Activated CD4-positive, alpha-beta memory T cell treated with anti-CD3 and anti-CD28 coated beads, Interleukin-2, amount 10 ng/mL, durations not matched to agents 7 days and 5 days (primary cell): ENCODE data around the gene BRMS1L. TPM values are rescaled to one million over a fixed set of nuclear protein-coding genes. Genes with fewer than 3 reads are reported as not detected.

Source experiments
- CTCF ChIA-PET: fragments of 350-600 bp; sonication (Branson Sonifier 250); formaldehyde crosslinking; loops from one replicate; lab custom pipeline; 2021; ENCODE audit warnings: antibody characterized with exemption, inconsistent platforms; lab: Charles Lee
- POLR2A ChIA-PET: fragments of 350-600 bp; sonication (Branson Sonifier 250); formaldehyde crosslinking; loops from one replicate; lab custom pipeline; 2021; ENCODE audit warnings: antibody characterized with exemption; lab: Charles Lee
- DNase-seq: peaks from one replicate; pipeline ENCODE4 v3.0.0-alpha.2; 2020
- H3K27ac Mint-ChIP-seq: one replicate; pipeline ENCODE4 v1.8.0; 2021; ENCODE audit warnings: mild to moderate bottlenecking, mixed read lengths
- H3K27me3 Mint-ChIP-seq: one replicate; pipeline ENCODE4 v1.8.0; 2021; ENCODE audit warnings: mixed read lengths
- H3K36me3 Mint-ChIP-seq: one replicate; pipeline ENCODE4 v1.8.0; 2021; ENCODE audit warnings: low read depth, mixed read lengths
- H3K4me1 Mint-ChIP-seq: one replicate; pipeline ENCODE4 v1.8.0; 2021; ENCODE audit warnings: mixed read lengths
- H3K4me3 Mint-ChIP-seq: one replicate; pipeline ENCODE4 v1.8.0; 2021; ENCODE audit warnings: mild to moderate bottlenecking, mixed read lengths
- H3K9me3 Mint-ChIP-seq: one replicate; pipeline ENCODE4 v1.8.0; 2021; ENCODE audit warnings: mixed read lengths
- total RNA-seq, 2 experiments: library from RNA; stranded (reverse); gene quantifications; one replicate each; pipeline ENCODE4 v1.2.3, GENCODE V29; 2021

Gene BRMS1L
- total RNA-seq, 2 experiments from 2014 or later = 3.2 to 4.3 TPM

GRCh38 chr14:35855876-35856481, 29.8 kb downstream of the BRMS1L start:
- Mint-ChIP-seq H3K4me3 (no peak overlapping the region), H3K4me1 (no peaks in the 10 kb centered on the region), H3K36me3 (peaks cover 7% of the 10 kb centered on the region), H3K9me3 (peaks cover 6% of the 10 kb centered on the region), H3K27me3 (no peaks in the 10 kb centered on the region), H3K27ac (no peak overlapping the region)
- CTCF ChIA-PET = no interaction called here
- POLR2A ChIA-PET = no interaction called here
- DNase-seq = no peak

GRCh38 chr14:35858521-35859209, 32.5 kb downstream of the BRMS1L start:
- Mint-ChIP-seq H3K4me3 (no peak overlapping the region), H3K36me3 (peaks cover 7% of the 10 kb centered on the region), H3K4me1 (no peaks in the 10 kb centered on the region), H3K27me3 (no peaks in the 10 kb centered on the region), H3K9me3 (no peaks in the 10 kb centered on the region), H3K27ac (no peak overlapping the region)
- DNase-seq = no peak
- POLR2A ChIA-PET = no interaction called here
- CTCF ChIA-PET = no interaction called here

- no peak overlapping the region for H3K4me3 Mint-ChIP-seq
- no peaks in the 10 kb centered on the region for H3K4me1 Mint-ChIP-seq
- no peaks in the 10 kb centered on the region for H3K27me3 Mint-ChIP-seq
- H3K9me3 Mint-ChIP-seq = no peaks in the 10 kb centered on the region
- ChIA-PET POLR2A (no interaction called here), CTCF (interaction anchor here (0.6 to 1.0 kb wide), 2 partner anchors 22 to 630 kb away, joined by 3 to 4 read pairs; no protein-coding TSS in a partner anchor)
- H3K36me3 Mint-ChIP-seq = peaks cover 7% of the 10 kb centered on the region
- H3K27ac Mint-ChIP-seq = no peak overlapping the region
- no peak for DNase-seq
Measured at GRCh38 chr14:35861204-35861868, 35.2 kb downstream of the BRMS1L start.

- Mint-ChIP-seq H3K27ac (no peak overlapping the region), H3K9me3 (no peaks in the 10 kb centered on the region), H3K36me3 (peaks cover 4% of the 10 kb centered on the region), H3K4me3 (no peak overlapping the region), H3K4me1 (no peaks in the 10 kb centered on the region), H3K27me3 (no peaks in the 10 kb centered on the region)
- DNase-seq = no peak
- POLR2A ChIA-PET = no interaction called here
- CTCF ChIA-PET = no interaction called here
Measured at GRCh38 chr14:35865611-35866324, 39.6 kb downstream of the BRMS1L start.

- ChIA-PET POLR2A (no interaction called here), CTCF (no interaction called here)
- no peak overlapping the region for H3K4me3 Mint-ChIP-seq
- H3K4me1 Mint-ChIP-seq = no peaks in the 10 kb centered on the region
- DNase-seq = no peak
- H3K27ac Mint-ChIP-seq = no peak overlapping the region
- no peaks in the 10 kb centered on the region for H3K9me3 Mint-ChIP-seq
- H3K27me3 Mint-ChIP-seq = no peaks in the 10 kb centered on the region
- H3K36me3 Mint-ChIP-seq = peaks cover 4% of the 10 kb centered on the region
Measured at GRCh38 chr14:35866595-35867279, 40.6 kb downstream of the BRMS1L start.

GRCh38 chr14:35867280-35867629, 41.1 kb downstream of the BRMS1L start:
- H3K4me1 Mint-ChIP-seq = no peaks in the 10 kb centered on the region
- H3K27me3 Mint-ChIP-seq = no peaks in the 10 kb centered on the region
- no peak for DNase-seq
- no peak overlapping the region for H3K27ac Mint-ChIP-seq
- H3K9me3 Mint-ChIP-seq = no peaks in the 10 kb centered on the region
- ChIA-PET CTCF (no interaction called here), POLR2A (no interaction called here)
- peaks cover 4% of the 10 kb centered on the region for H3K36me3 Mint-ChIP-seq
- no peak overlapping the region for H3K4me3 Mint-ChIP-seq

- H3K27me3 Mint-ChIP-seq = no peaks in the 10 kb centered on the region
- H3K4me1 Mint-ChIP-seq = peaks cover 7% of the 10 kb centered on the region
- H3K36me3 Mint-ChIP-seq = no peaks in the 10 kb centered on the region
- no peak overlapping the region for H3K4me3 Mint-ChIP-seq
- no peaks in the 10 kb centered on the region for H3K9me3 Mint-ChIP-seq
- no peak for DNase-seq
- POLR2A ChIA-PET = no interaction called here
- CTCF ChIA-PET = no interaction called here
- no peak overlapping the region for H3K27ac Mint-ChIP-seq
Measured at GRCh38 chr14:35875296-35875695, 49.2 kb downstream of the BRMS1L start.

- Mint-ChIP-seq H3K27me3 (no peaks in the 10 kb centered on the region), H3K4me3 (no peak overlapping the region), H3K4me1 (peaks cover 7% of the 10 kb centered on the region), H3K9me3 (no peaks in the 10 kb centered on the region), H3K27ac (no peak overlapping the region), H3K36me3 (no peaks in the 10 kb centered on the region)
- no peak for DNase-seq
- CTCF ChIA-PET = interaction anchor here (1.8 kb wide), 1 partner anchor 192 kb away, joined by 8 read pairs; no protein-coding TSS in a partner anchor
- POLR2A ChIA-PET = no interaction called here
Measured at GRCh38 chr14:35877276-35877675, 51.1 kb downstream of the BRMS1L start.

GRCh38 chr14:35878272-35879150, 52.4 kb downstream of the BRMS1L start:
- CTCF ChIA-PET = interaction anchor here (1.8 kb wide), 1 partner anchor 191 kb away, joined by 8 read pairs; no protein-coding TSS in a partner anchor
- H3K9me3 Mint-ChIP-seq = no peaks in the 10 kb centered on the region
- POLR2A ChIA-PET = interaction anchor here (0.7 kb wide), 1 partner anchor 140 kb away, joined by 3 read pairs; no protein-coding TSS in a partner anchor
- no peak for DNase-seq
- no peak overlapping the region for H3K27ac Mint-ChIP-seq
- H3K27me3 Mint-ChIP-seq = no peaks in the 10 kb centered on the region
- no peaks in the 10 kb centered on the region for H3K36me3 Mint-ChIP-seq
- no peak overlapping the region for H3K4me3 Mint-ChIP-seq
- H3K4me1 Mint-ChIP-seq = peaks cover 7% of the 10 kb centered on the region

GRCh38 chr14:35879151-35879648, 53.1 kb downstream of the BRMS1L start:
- no peak overlapping the region for H3K4me3 Mint-ChIP-seq
- H3K9me3 Mint-ChIP-seq = no peaks in the 10 kb centered on the region
- H3K36me3 Mint-ChIP-seq = no peaks in the 10 kb centered on the region
- peaks cover 7% of the 10 kb centered on the region for H3K4me1 Mint-ChIP-seq
- POLR2A ChIA-PET = no interaction called here
- DNase-seq = no peak
- H3K27ac Mint-ChIP-seq = no peak overlapping the region
- no peaks in the 10 kb centered on the region for H3K27me3 Mint-ChIP-seq
- CTCF ChIA-PET = interaction anchor here (1.0 to 1.8 kb wide), 9 partner anchors 19 to 495 kb away, joined by 3 to 11 read pairs (median 3); partner anchors contain the start of gene BRMS1L

- Mint-ChIP-seq H3K9me3 (no peaks in the 10 kb centered on the region), H3K4me3 (no peak overlapping the region), H3K27ac (no peak overlapping the region), H3K36me3 (no peaks in the 10 kb centered on the region), H3K27me3 (no peaks in the 10 kb centered on the region), H3K4me1 (peaks cover 7% of the 10 kb centered on the region)
- DNase-seq = no peak
- CTCF ChIA-PET = interaction anchor here (1.0 to 1.4 kb wide), 9 partner anchors 20 to 495 kb away, joined by 3 to 11 read pairs (median 3); partner anchors contain the start of gene BRMS1L
- POLR2A ChIA-PET = no interaction called here
Measured at GRCh38 chr14:35879654-35880249, 53.6 kb downstream of the BRMS1L start.
